BLaER1 (cell line): Measurements from ENCODE around the gene FADS6.

Source experiments
- H3K27ac ChIP-seq: shearing (Covaris generic); formaldehyde crosslinking; 2 replicates; pipeline ENCODE4 v1.8.1; 2022
- H3K27me3 ChIP-seq: shearing (Covaris generic); formaldehyde crosslinking; 2 replicates; pipeline ENCODE4 v1.8.1; 2022
- H3K36me3 ChIP-seq: shearing (Covaris generic); formaldehyde crosslinking; 2 replicates; pipeline ENCODE4 v1.8.1; 2022
- H3K4me1 ChIP-seq: shearing (Covaris generic); formaldehyde crosslinking; 2 replicates; pipeline ENCODE4 v1.8.1; 2022
- H3K4me2 ChIP-seq: shearing (Covaris generic); formaldehyde crosslinking; 2 replicates; pipeline ENCODE4 v1.8.1; 2022
- H3K4me3 ChIP-seq: shearing (Covaris generic); formaldehyde crosslinking; 2 replicates; pipeline ENCODE4 v1.8.1; 2022
- H3K9ac ChIP-seq: shearing (Covaris generic); formaldehyde crosslinking; 2 replicates; pipeline ENCODE4 v1.8.1; 2022
- H3K9me3 ChIP-seq: shearing (Covaris generic); formaldehyde crosslinking; 2 replicates; pipeline ENCODE4 v1.8.1; 2022
- H4K20me1 ChIP-seq: shearing (Covaris generic); formaldehyde crosslinking; 2 replicates; pipeline ENCODE4 v1.8.1; 2022
- Cebpa-rat ChIP-seq: shearing (Covaris generic); IDR thresholded peaks from 2 replicates; pipeline ENCODE4 v1.8.1; 2022

FADS6 gene

GRCh38 chr17:74861662-74862107 is 31.7 kb downstream of the FADS6 start:
- H3K36me3 ChIP-seq = no peaks in the 10 kb centered on the region
- H3K9ac ChIP-seq = no peak overlapping the region
- peaks cover 59% of the 10 kb centered on the region for H3K27me3 ChIP-seq
- no peak overlapping the region for H3K4me3 ChIP-seq
- peaks cover 58% of the 10 kb centered on the region for H3K4me1 ChIP-seq
- TF ChIP-seq Cebpa-rat = no peak
- H3K9me3 ChIP-seq = no peaks in the 10 kb centered on the region
- H3K27ac ChIP-seq = no peak overlapping the region
- peak overlapping the region; percentile 31; the same call in 1 of the 2 replicates for H3K4me2 ChIP-seq
- H4K20me1 ChIP-seq = peaks cover 58% of the 10 kb centered on the region

GRCh38 chr17:74860872-74861661 is 32.4 kb downstream of the FADS6 start:
- Histone ChIP-seq H4K20me1 (peaks cover 58% of the 10 kb centered on the region), H3K36me3 (no peaks in the 10 kb centered on the region), H3K4me1 (peaks cover 55% of the 10 kb centered on the region), H3K9ac (no peak overlapping the region), H3K27me3 (peaks cover 62% of the 10 kb centered on the region), H3K4me3 (peak overlapping the region; percentile 55), H3K9me3 (no peaks in the 10 kb centered on the region), H3K27ac (no peak overlapping the region), H3K4me2 (peak overlapping the region; percentile 81)
- TF ChIP-seq Cebpa-rat = no peak

GRCh38 chr17:74860229-74860871 is 33.1 kb downstream of the FADS6 start:
- H3K27me3 ChIP-seq = peaks cover 69% of the 10 kb centered on the region
- peaks cover 58% of the 10 kb centered on the region for H4K20me1 ChIP-seq
- H3K4me3 ChIP-seq = peak overlapping the region; percentile 55
- peaks cover 48% of the 10 kb centered on the region for H3K4me1 ChIP-seq
- H3K4me2 ChIP-seq = peak overlapping the region; percentile 81
- TF ChIP-seq Cebpa-rat = no peak
- no peak overlapping the region for H3K27ac ChIP-seq
- H3K9ac ChIP-seq = no peak overlapping the region
- H3K36me3 ChIP-seq = no peaks in the 10 kb centered on the region
- H3K9me3 ChIP-seq = no peaks in the 10 kb centered on the region

- no peaks in the 10 kb centered on the region for H3K9me3 ChIP-seq
- H3K4me3 ChIP-seq = peak within 1 kb of the TSS; percentile 55
- H3K27ac ChIP-seq = no peak within 1 kb of the TSS
- no peak for TF ChIP-seq Cebpa-rat
- no peaks in the 10 kb centered on the region for H3K36me3 ChIP-seq
- H4K20me1 ChIP-seq = peaks cover 58% of the 10 kb centered on the region
- peaks cover 43% of the 10 kb centered on the region for H3K4me1 ChIP-seq
- H3K27me3 ChIP-seq = peaks cover 76% of the 10 kb centered on the region
- H3K9ac ChIP-seq = no peak within 1 kb of the TSS
- H3K4me2 ChIP-seq = peak within 1 kb of the TSS; percentile 81
These were observed 33.8 kb downstream of the FADS6 start, which contains the start of gene GRIN2C for GRCh38 chr17:74859459-74860228. Gene GRIN2C (minus strand): TSS chr17:74859885. CDS start chr17:74855092, 4,793 bp downstream.

GRCh38 chr17:74858672-74859458 is 34.6 kb downstream of the FADS6 start:
- no peak overlapping the region for H3K27ac ChIP-seq
- H3K4me3 ChIP-seq = no peak overlapping the region
- H3K27me3 ChIP-seq = peaks cover 84% of the 10 kb centered on the region
- no peaks in the 10 kb centered on the region for H3K36me3 ChIP-seq
- no peak for TF ChIP-seq Cebpa-rat
- no peaks in the 10 kb centered on the region for H3K9me3 ChIP-seq
- peaks cover 43% of the 10 kb centered on the region for H3K4me1 ChIP-seq
- H3K4me2 ChIP-seq = 0 out of 2 replicates have a peak overlapping the region, but pooled peaks have one; percentile 81
- H4K20me1 ChIP-seq = peaks cover 57% of the 10 kb centered on the region
- H3K9ac ChIP-seq = no peak overlapping the region

- H3K9ac ChIP-seq = no peak overlapping the region
These were observed 36.2 kb downstream of the FADS6 start for GRCh38 chr17:74857191-74857590.

GRCh38 chr17:74856112-74856511 is 37.3 kb downstream of the FADS6 start:
- H3K9me3 ChIP-seq = no peaks in the 10 kb centered on the region
- no peak overlapping the region for H3K27ac ChIP-seq
- no peak overlapping the region for H3K4me3 ChIP-seq
- peaks cover 30% of the 10 kb centered on the region for H3K4me1 ChIP-seq
- 0 out of 2 replicates have a peak overlapping the region, but pooled peaks have one; percentile 67 for H3K4me2 ChIP-seq
- H4K20me1 ChIP-seq = peaks cover 40% of the 10 kb centered on the region
- no peak overlapping the region for H3K9ac ChIP-seq
- TF ChIP-seq Cebpa-rat = no peak
- no peaks in the 10 kb centered on the region for H3K36me3 ChIP-seq
- H3K27me3 ChIP-seq = peaks cover 96% of the 10 kb centered on the region

More at GRCh38 chr17:74857191-74857590, 36.2 kb downstream of the FADS6 start:
- H4K20me1 ChIP-seq = peaks cover 44% of the 10 kb centered on the region
- H3K4me3 ChIP-seq = no peak overlapping the region
- no peak overlapping the region for H3K27ac ChIP-seq
- peaks cover 96% of the 10 kb centered on the region for H3K27me3 ChIP-seq
- peak overlapping the region; percentile 67 for H3K4me2 ChIP-seq
- H3K36me3 ChIP-seq = no peaks in the 10 kb centered on the region
- H3K9me3 ChIP-seq = no peaks in the 10 kb centered on the region
- peaks cover 37% of the 10 kb centered on the region for H3K4me1 ChIP-seq
- no peak for TF ChIP-seq Cebpa-rat

GRCh38 chr17:74855323-74855722 is 38.1 kb downstream of the FADS6 start:
- no peaks in the 10 kb centered on the region for H3K36me3 ChIP-seq
- H3K27ac ChIP-seq = no peak overlapping the region
- peaks cover 32% of the 10 kb centered on the region for H4K20me1 ChIP-seq
- H3K27me3 ChIP-seq = peaks cover 89% of the 10 kb centered on the region
- no peak overlapping the region for H3K4me2 ChIP-seq
- H3K9ac ChIP-seq = no peak overlapping the region
- peaks cover 22% of the 10 kb centered on the region for H3K4me1 ChIP-seq
- H3K4me3 ChIP-seq = no peak overlapping the region
- no peak for TF ChIP-seq Cebpa-rat
- no peaks in the 10 kb centered on the region for H3K9me3 ChIP-seq

- H3K36me3 ChIP-seq = no peaks in the 10 kb centered on the region
- peaks cover 18% of the 10 kb centered on the region for H3K4me1 ChIP-seq
- peaks cover 27% of the 10 kb centered on the region for H4K20me1 ChIP-seq
- peaks cover 84% of the 10 kb centered on the region for H3K27me3 ChIP-seq
- H3K27ac ChIP-seq = no peak overlapping the region
- no peaks in the 10 kb centered on the region for H3K9me3 ChIP-seq
- H3K9ac ChIP-seq = no peak overlapping the region
- H3K4me2 ChIP-seq = no peak overlapping the region
- no peak for TF ChIP-seq Cebpa-rat
- H3K4me3 ChIP-seq = no peak overlapping the region
These were observed 38.6 kb downstream of the FADS6 start for GRCh38 chr17:74854792-74855191.
